HG03280 (cell line): Measurements from ENCODE around the gene CRBN.

ENCODE experiments used
- ATAC-seq: cut with Tn5 transposase; IDR thresholded peaks from one replicate; pipeline ENCODE4 v1.9.1; 2021; ENCODE audit warnings: mild to moderate bottlenecking, moderate library complexity; ENCODE audit not compliant: unreplicated experiment

CRBN gene

GRCh38 chr3:3179407-3180094, at the start of gene CRBN:
CRBN (minus strand) TSS chr3:3179691; CDS start chr3:3179687, 4 bp downstream.
- peak; percentile 99 for ATAC-seq

- no peak for ATAC-seq
Measured at GRCh38 chr3:3227640-3228039, 48.1 kb upstream of the CRBN start.

- no peak for ATAC-seq
Measured at GRCh38 chr3:3221528-3221927, 42.0 kb upstream of the CRBN start.

- ATAC-seq, result no peak
Measured at GRCh38 chr3:3216401-3216800, 36.9 kb upstream of the CRBN start.

- ATAC-seq, result no peak
Measured at GRCh38 chr3:3212781-3213440, 33.4 kb upstream of the CRBN start.

- ATAC-seq, result no peak
Measured at GRCh38 chr3:3209714-3210113, 30.2 kb upstream of the CRBN start.

- ATAC-seq, result no peak
Measured at GRCh38 chr3:3209057-3209456, 29.6 kb upstream of the CRBN start.

- ATAC-seq, result peak; percentile 71
Measured at GRCh38 chr3:3201611-3202010, 22.1 kb upstream of the CRBN start.

- peak; percentile 77 for ATAC-seq
Measured at GRCh38 chr3:3200632-3201212, 21.2 kb upstream of the CRBN start.

GRCh38 chr3:3199306-3199705, 19.8 kb upstream of the CRBN start:
- ATAC-seq, result no peak

GRCh38 chr3:3196148-3196861, 16.8 kb upstream of the CRBN start:
- no peak for ATAC-seq

- ATAC-seq, result no peak
Measured at GRCh38 chr3:3194861-3195260, 15.4 kb upstream of the CRBN start.

- no peak for ATAC-seq
Measured at GRCh38 chr3:3192286-3192675, 12.8 kb upstream of the CRBN start.

- no peak for ATAC-seq
Measured at GRCh38 chr3:3191675-3192285, 12.3 kb upstream of the CRBN start.

- no peak for ATAC-seq
Measured at GRCh38 chr3:3189961-3190360, 10.5 kb upstream of the CRBN start.

- ATAC-seq, result no peak
Measured at GRCh38 chr3:3189102-3189727, 9.7 kb upstream of the CRBN start.

- no peak for ATAC-seq
Measured at GRCh38 chr3:3184876-3185275, 5.4 kb upstream of the CRBN start.

- no peak for ATAC-seq
Measured at GRCh38 chr3:3180456-3180855, 965 bp upstream of the CRBN start.

- no peak for ATAC-seq
Measured at GRCh38 chr3:3178498-3179328, 778 bp downstream of the CRBN start.
